NCI-H345 treated with DMSO at 0.1 percent for 48 hours (cell line): Measurements from ENCODE around the gene TCL1B.
A peak's percentile ranks its signal among the peaks of the same experiment; 100 is the strongest.

ENCODE experiments used
- DNase-seq: peaks from one replicate; lab custom pipeline; 2025; ENCODE audit not compliant: unreplicated experiment; lab: John Stamatoyannopoulos, UW

The TCL1B gene

DNA sequence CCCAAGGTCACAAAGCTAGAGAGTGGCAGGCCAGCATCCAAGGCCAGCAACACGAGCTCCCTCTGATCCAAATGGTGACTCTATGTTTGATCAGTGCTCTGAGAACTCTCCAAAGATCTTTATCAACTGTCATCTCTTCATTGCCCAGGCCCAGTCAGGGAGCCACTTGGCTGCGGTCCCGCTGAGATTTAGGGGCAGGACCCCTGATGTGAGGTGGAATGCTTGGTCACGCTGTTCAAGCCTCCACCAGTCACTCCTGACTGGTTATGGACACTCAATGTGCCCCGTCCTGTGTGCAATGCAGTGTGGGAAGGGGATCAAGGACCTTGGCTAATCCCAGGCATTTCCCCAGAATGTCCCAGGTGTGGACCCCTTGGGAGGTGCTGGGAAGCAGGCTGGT is 19.8 kb upstream of the TCL1B start:
- no peak for DNase-seq

DNA sequence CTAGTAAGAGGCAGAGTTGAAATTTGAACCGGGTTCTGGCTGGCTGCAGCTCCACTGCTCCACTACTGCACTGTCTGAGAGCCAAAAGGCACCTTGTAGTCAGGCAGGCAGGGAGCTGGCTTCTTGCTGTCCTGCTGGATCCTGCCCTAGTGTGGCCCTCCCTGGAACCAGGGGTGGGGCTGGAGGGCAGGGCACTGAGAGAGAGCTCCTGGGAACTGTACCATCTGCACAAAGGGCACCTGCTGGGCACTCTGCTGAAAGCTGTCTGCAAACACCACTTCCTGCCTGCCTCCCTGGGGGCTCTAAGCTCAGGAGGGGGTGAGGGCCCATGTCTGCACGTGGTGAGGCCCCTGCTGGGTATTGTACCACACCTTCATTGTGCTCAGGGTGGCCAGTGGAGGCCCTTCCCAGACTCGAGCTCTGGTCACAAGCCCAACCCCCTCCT is 19.0 kb upstream of the TCL1B start:
- peak; percentile 89 for DNase-seq

DNA sequence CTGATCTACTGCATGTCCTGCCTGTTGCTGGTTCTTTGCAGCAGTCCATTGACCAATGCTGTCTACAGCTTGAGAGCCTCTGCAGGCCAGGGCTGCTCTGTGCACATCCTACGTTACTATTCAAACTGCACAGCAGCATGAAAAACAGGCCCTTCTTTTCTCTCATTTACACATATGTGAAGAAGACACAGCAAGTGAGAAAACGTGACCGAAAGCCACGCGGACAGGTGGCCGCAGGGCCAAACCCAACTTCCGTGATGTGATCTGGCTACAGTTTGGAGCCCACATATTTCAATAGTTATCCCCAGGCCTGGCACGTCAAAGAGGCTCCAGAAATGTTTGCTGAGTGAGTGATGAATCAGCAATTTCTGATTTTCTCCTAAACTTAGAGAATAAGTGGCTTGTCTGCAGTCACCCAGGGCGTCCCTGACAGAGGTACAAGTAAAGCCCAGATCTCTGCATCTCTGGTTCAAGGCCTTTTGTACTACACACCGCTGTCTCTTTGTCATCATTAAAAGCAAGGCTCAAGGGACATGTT is 17.9 kb upstream of the TCL1B start:
- DNase-seq, result no peak

DNA sequence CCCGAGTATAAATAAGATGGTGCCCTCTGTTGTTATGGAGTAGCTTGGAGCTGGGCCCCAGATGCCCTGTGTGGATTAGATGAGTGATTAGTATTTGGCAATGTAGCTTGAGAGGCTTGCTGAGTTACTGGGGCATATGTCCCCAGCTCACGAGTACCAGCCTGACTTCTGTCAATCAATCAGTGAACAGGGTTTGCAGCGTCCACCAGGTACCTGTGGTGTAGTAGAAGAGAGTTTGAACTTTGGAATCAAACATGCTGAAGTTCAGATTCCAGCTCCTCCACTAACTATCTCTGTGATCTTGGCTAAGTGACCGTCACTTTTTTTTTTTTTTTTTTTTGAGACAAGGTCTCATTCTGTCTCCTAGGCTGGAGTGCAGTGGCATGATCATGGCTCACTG is 11.6 kb upstream of the TCL1B start:
- DNase-seq, result no peak

- DNase-seq, result no peak
Measured at GRCh38 chr14:95675486-95675885, 10.7 kb upstream of the TCL1B start.

- no peak for DNase-seq
Measured at GRCh38 chr14:95677179-95677835, 8.9 kb upstream of the TCL1B start.

- peak; percentile 84 for DNase-seq
Measured at GRCh38 chr14:95679148-95679815, 6.9 kb upstream of the TCL1B start.

GRCh38 chr14:95679998-95680735 is 6.1 kb upstream of the TCL1B start:
- peak; percentile 86 for DNase-seq

DNA sequence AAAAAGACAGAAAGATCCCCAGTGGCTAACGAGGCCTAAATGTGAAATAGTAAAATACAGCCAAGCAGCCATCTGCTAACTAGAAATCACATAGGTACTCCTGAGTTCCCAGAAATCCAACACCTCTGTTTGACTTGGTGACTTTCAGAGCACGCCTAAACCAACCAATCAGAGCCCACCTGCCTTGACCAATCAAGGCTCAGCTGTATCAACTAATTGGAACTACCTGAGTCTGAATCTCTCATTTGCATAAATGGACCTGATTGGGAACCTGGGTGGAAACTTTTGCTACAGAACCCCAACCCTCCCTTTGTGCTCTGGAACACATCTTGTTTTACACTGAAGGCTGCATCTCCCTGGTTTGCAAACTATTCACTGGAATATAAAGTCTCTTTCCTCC is 5.1 kb upstream of the TCL1B start:
- no peak for DNase-seq

GRCh38 chr14:95683793-95684192 is 2.4 kb upstream of the TCL1B start:
- no peak for DNase-seq

- peak; percentile 92 for DNase-seq
Measured at GRCh38 chr14:95686935-95687334, 709 bp downstream of the TCL1B start.

- no peak for DNase-seq
Measured at GRCh38 chr14:95689441-95689840, 3.2 kb downstream of the TCL1B start.

GRCh38 chr14:95690815-95691214 is 4.6 kb downstream of the TCL1B start:
- no peak for DNase-seq

- DNase-seq, result no peak
Measured at GRCh38 chr14:95691591-95691990, 5.4 kb downstream of the TCL1B start.

- no peak for DNase-seq
Measured at GRCh38 chr14:95692109-95692508, 5.9 kb downstream of the TCL1B start.

DNA sequence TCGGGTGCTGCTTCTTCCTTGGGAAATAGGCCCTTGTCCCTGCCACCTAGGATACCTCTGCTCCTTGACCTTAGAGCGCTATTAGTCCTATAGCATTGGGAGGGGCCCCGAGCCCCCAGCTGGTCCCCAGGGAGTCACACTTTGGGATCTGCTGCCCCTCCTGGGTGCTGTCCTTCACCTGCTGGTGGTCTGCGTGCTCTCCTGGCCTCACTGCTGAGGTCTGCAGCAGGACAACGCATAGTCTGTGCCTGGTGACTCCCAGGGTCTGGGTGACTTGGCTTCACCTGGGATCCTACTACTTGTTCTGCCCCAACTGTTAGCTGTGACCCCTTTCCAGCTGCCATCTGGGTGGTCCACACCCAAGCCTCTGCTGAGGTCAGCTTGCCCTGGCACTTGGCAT is 8.8 kb downstream of the TCL1B start:
- no peak for DNase-seq

DNA sequence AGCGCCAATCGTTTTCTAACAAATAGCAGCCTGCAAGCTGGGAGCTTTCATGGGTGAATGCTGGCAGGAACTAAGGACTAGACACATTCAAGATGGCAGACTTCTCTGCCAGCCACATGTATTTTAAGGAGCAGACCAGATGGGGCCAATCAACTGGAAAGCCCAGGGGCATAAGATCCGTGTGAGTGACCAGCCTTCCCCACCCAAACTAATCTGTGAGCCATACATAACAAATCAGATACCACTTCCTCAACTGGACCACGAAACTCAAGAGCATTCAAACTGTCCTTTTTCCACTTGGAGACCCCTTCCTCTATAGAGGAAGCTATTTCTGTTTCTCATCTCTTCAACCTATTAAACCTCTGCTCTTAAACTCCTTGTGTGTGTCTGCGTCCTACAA is 9.7 kb downstream of the TCL1B start:
- no peak for DNase-seq

DNA sequence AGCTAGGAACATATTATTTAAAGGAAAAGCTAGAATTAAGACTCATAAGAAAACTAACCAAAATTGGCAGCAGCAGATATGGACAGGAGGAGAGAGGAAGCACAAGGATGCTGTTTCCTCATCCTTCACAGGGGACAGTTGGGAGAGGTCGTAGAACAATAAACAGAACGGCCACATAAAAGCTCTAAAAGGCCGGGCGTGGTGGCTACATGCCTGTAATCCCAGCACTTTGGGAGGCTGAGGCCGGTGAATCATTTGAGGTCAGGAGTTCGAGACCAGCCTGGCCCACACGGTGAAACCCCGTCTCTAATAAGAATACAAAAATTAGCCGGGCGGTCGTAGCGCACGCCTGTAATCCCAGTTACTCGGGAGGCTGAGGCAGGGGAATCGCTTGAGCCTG is 10.5 kb downstream of the TCL1B start:
- DNase-seq, result no peak

- no peak for DNase-seq
Measured at GRCh38 chr14:95697764-95698163, 11.5 kb downstream of the TCL1B start.

DNA sequence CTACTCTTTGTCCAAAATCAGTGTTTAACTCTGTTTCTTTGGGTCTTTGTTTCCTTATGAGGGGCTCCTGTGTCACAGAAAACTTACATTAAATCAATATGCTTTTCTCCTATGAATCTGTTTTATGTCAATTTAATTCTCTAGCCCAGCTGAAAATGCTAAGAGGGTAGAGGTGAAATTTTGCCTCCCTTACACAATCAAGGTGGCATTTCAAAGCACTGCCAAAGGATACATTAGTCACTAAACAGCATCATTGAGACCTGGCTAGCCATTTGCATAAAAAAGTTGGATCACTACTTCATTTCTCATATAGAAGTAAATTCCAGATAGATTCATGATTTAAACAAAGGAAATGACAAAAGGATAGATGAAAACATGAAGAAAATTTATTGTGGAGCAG is 12.1 kb downstream of the TCL1B start:
- DNase-seq, result no peak

- no peak for DNase-seq
Measured at GRCh38 chr14:95699412-95699811, 13.2 kb downstream of the TCL1B start.
